GM23338 (cell line): ENCODE measurements around the gene PRKCH. TPM values are rescaled to one million over a fixed set of nuclear protein-coding genes. Genes with fewer than 3 reads are reported as not detected.

ENCODE experiments used
- ATAC-seq: fragments of 200-7000 bp; cut with Tn5 transposase; 3 replicates; pipeline ENCODE4 v1.9.1; 2020
- DNase-seq: peaks from one replicate; pipeline ENCODE4 v3.0.0-alpha.2; 2015; ENCODE audit warnings: low spot score
- H2AFZ ChIP-seq: fragments of 200-600 bp; sonication (generic); 2 replicates; pipeline ENCODE4 v1.8.0; 2016; ENCODE audit warnings: antibody characterized with exemption, mild to moderate bottlenecking, moderate library complexity
- H3F3A ChIP-seq: fragments of 200-600 bp; sonication (generic); replicated peaks from 2 replicates; pipeline ENCODE4 v1.8.0; 2017; ENCODE audit warnings: antibody characterized with exemption, mixed run types, low read depth
- H3K27ac ChIP-seq: fragments of 200-600 bp; sonication (generic); 2 replicates; pipeline ENCODE4 v1.6.1; 2016; ENCODE audit warnings: low read depth
- H3K27me3 ChIP-seq: fragments of 200-600 bp; sonication (generic); 2 replicates; pipeline ENCODE4 v1.8.0; 2016; ENCODE audit warnings: mild to moderate bottlenecking, mixed run types, moderate library complexity; ENCODE audit not compliant: insufficient read depth
- H3K36me3 ChIP-seq: fragments of 200-600 bp; sonication (generic); 2 replicates; pipeline ENCODE4 v1.8.0; 2016; ENCODE audit warnings: mild to moderate bottlenecking; ENCODE audit not compliant: insufficient read depth
- H3K4me1 ChIP-seq: fragments of 200-600 bp; sonication (generic); 2 replicates; pipeline ENCODE4 v1.8.0; 2016; ENCODE audit warnings: mild to moderate bottlenecking, moderate library complexity; ENCODE audit not compliant: insufficient read depth
- H3K4me2 ChIP-seq: fragments of 200-600 bp; sonication (generic); 2 replicates; pipeline ENCODE4 v1.7.1; 2017; ENCODE audit warnings: mixed run types
- H3K4me3 ChIP-seq: fragments of 200-600 bp; sonication (generic); 2 replicates; pipeline ENCODE4 v1.6.1; 2016; ENCODE audit warnings: mixed run types
- H3K79me2 ChIP-seq: fragments of 200-600 bp; sonication (generic); replicated peaks from 2 replicates; pipeline ENCODE4 v1.8.0; 2017; ENCODE audit warnings: mild to moderate bottlenecking; ENCODE audit not compliant: insufficient read depth
- H3K9me2 ChIP-seq: fragments of 200-600 bp; sonication (generic); 2 replicates; pipeline ENCODE4 v1.8.0; 2017; ENCODE audit not compliant: insufficient read depth
- H4K20me1 ChIP-seq: fragments of 200-600 bp; sonication (generic); replicated peaks from 2 replicates; pipeline ENCODE4 v1.8.0; 2017; ENCODE audit warnings: mild to moderate bottlenecking; ENCODE audit not compliant: insufficient read depth
- H3K27ac Mint-ChIP-seq: 2 replicates; pipeline ENCODE4 v1.8.0; 2020; ENCODE audit warnings: inconsistent platforms, mild to moderate bottlenecking, moderate library complexity, mixed read lengths
- H3K27me3 Mint-ChIP-seq: 3 replicates; pipeline ENCODE4 v1.8.0; 2022; ENCODE audit warnings: low read depth, mild to moderate bottlenecking, moderate library complexity, mixed read lengths, inconsistent platforms; ENCODE audit not compliant: insufficient read depth, poor library complexity
- H3K36me3 Mint-ChIP-seq: 3 replicates; pipeline ENCODE4 v1.8.0; 2021; ENCODE audit warnings: low read depth, mild to moderate bottlenecking, inconsistent platforms, moderate library complexity, mixed read lengths
- H3K4me1 Mint-ChIP-seq: 3 replicates; pipeline ENCODE4 v1.8.0; 2020; ENCODE audit warnings: mild to moderate bottlenecking, inconsistent platforms, mixed read lengths
- H3K4me3 Mint-ChIP-seq: 3 replicates; pipeline ENCODE4 v1.8.0; 2021; ENCODE audit warnings: moderate library complexity, mild to moderate bottlenecking, inconsistent platforms, mixed read lengths
- H3K9me3 Mint-ChIP-seq: 3 replicates; pipeline ENCODE4 v1.8.0; 2020; ENCODE audit warnings: moderate library complexity, mild to moderate bottlenecking, inconsistent platforms, mixed read lengths
- CTCF ChIP-seq, 2 experiments: fragments of 200-600 bp in 1 of 2; sonication (generic) in 1 of 2; conservative IDR thresholded peaks; 2 replicates each; pipeline versions ENCODE4 v1.5.1 to v1.6.1; 2016 to 2017; ENCODE audit warnings: antibody characterized with exemption in 2 of 2, low read depth in 2 of 2, mild to moderate bottlenecking in 2 of 2, moderate library complexity in 1 of 2
- EZH2 ChIP-seq: fragments of 200-600 bp; sonication (generic); IDR thresholded peaks from one replicate; pipeline ENCODE4 v1.8.0; 2017; ENCODE audit warnings: antibody characterized with exemption, mild to moderate bottlenecking, low read depth; ENCODE audit not compliant: unreplicated experiment
- NANOG ChIP-seq: IDR thresholded peaks from 2 replicates; pipeline ENCODE4 v1.6.1; 2016; ENCODE audit warnings: antibody characterized with exemption, borderline replicate concordance
- POLR2AphosphoS5 ChIP-seq: IDR thresholded peaks from 2 replicates; pipeline ENCODE4 v1.6.1; 2016; ENCODE audit warnings: antibody characterized with exemption, low read depth
- REST ChIP-seq: IDR thresholded peaks from one replicate; pipeline ENCODE4 v1.6.1; 2018; ENCODE audit warnings: antibody characterized with exemption; ENCODE audit not compliant: unreplicated experiment
- ZNF462 ChIP-seq: fragments of 250-450 bp; sonication (Bioruptor Pico); IDR thresholded peaks from 2 replicates; pipeline ENCODE4 v1.5.0; 2020; ENCODE audit warnings: mild to moderate bottlenecking, moderate library complexity
- polyA plus RNA-seq: library from polyadenylated mRNA; unstranded; fragments of >200 nt; fragmentation: Nextera tagmentation; extraction: Ambion mirVana; gene quantifications from 2 replicates; pipeline ENCODE4 v1.2.1, GENCODE V29; 2016
- total RNA-seq: library from RNA; depleted of rRNA; stranded (reverse); fragments of >200 nt; shearing (Covaris generic); gene quantifications from 2 replicates; pipeline ENCODE4 v1.2.3, GENCODE V29; 2014

Gene PRKCH
- total and polyA plus RNA-seq, 2 experiments from 2014 or later = 5.4 to 10.1 TPM

GRCh38 chr14:61460718-61461611 is 139.6 kb downstream of the PRKCH start:
- no peak for ATAC-seq
- H2AFZ ChIP-seq = no peak overlapping the region
- peaks cover 16% of the 10 kb centered on the region for H3K4me1 ChIP-seq
- no peaks in the 10 kb centered on the region for H4K20me1 ChIP-seq
- H3K4me3 Mint-ChIP-seq = no peak overlapping the region
- H3K4me3 ChIP-seq = no peak overlapping the region
- peaks cover 3% of the 10 kb centered on the region; the same call in 1 of the 3 replicates for H3K36me3 Mint-ChIP-seq
- H3K79me2 ChIP-seq = no peaks in the 10 kb centered on the region
- no peaks in the 10 kb centered on the region for H3F3A ChIP-seq
- no peaks in the 10 kb centered on the region for H3K9me2 ChIP-seq
- H3K4me2 ChIP-seq = no peak overlapping the region
- peaks cover 16% of the 10 kb centered on the region for H3K4me1 Mint-ChIP-seq
- H3K9me3 Mint-ChIP-seq = peaks cover 3% of the 10 kb centered on the region; the same call in 1 of the 3 replicates
- no peaks in the 10 kb centered on the region for H3K36me3 ChIP-seq
- no peak for TF ChIP-seq NANOG
- no peak for TF ChIP-seq EZH2
- H3K27me3 Mint-ChIP-seq = no peaks in the 10 kb centered on the region
- no peak overlapping the region for H3K27ac ChIP-seq
- no peak for DNase-seq
- no peaks in the 10 kb centered on the region for H3K27me3 ChIP-seq
- no peak overlapping the region for H3K27ac Mint-ChIP-seq

- Histone ChIP-seq H3K36me3 (no peaks in the 10 kb centered on the region), H3K4me2 (no peak overlapping the region), H3K9me2 (no peaks in the 10 kb centered on the region), H3K4me3 (no peak overlapping the region), H3K79me2 (no peaks in the 10 kb centered on the region), H2AFZ (no peak overlapping the region), H3F3A (no peaks in the 10 kb centered on the region; the same call in 1 of the 2 replicates), H3K27me3 (no peaks in the 10 kb centered on the region), H4K20me1 (no peaks in the 10 kb centered on the region), H3K4me1 (peaks cover 24% of the 10 kb centered on the region), H3K27ac (no peak overlapping the region)
- TF ChIP-seq CTCF (conservative IDR thresholded peaks at IDR 0.05; ENCODE audit: low read depth in 2 of 2) (peak; percentile 77 to 84), REST (no peak), ZNF462 (CRISPR knock-in tag) (no peak), POLR2AphosphoS5 (no peak)
- peaks cover 3% of the 10 kb centered on the region; the same call in 1 of the 3 replicates for H3K9me3 Mint-ChIP-seq
- H3K36me3 Mint-ChIP-seq = peaks cover 3% of the 10 kb centered on the region; the same call in 1 of the 3 replicates
- DNase-seq = peak; percentile 80
- H3K4me3 Mint-ChIP-seq = no peak overlapping the region; the same call in 2 of the 3 replicates
- ATAC-seq = peak; percentile 49
- peaks cover 24% of the 10 kb centered on the region for H3K4me1 Mint-ChIP-seq
- H3K27me3 Mint-ChIP-seq = no peaks in the 10 kb centered on the region
- H3K27ac Mint-ChIP-seq = no peak overlapping the region
Observed at GRCh38 chr14:61461808-61462275, 140.5 kb downstream of the PRKCH start.
